HG02588 (cell line): ENCODE data around the gene RIC1.
A peak's percentile ranks its signal among the peaks of the same experiment; 100 is the strongest.
"Not testable (repeated sequence)": the region's sequence is repeated elsewhere in the genome, so short reads cannot be mapped to it uniquely, and the experiment has no call there.

ENCODE experiments used
- ATAC-seq: cut with Tn5 transposase; IDR thresholded peaks from one replicate; pipeline ENCODE4 v1.9.1; 2021; ENCODE audit warnings: mild to moderate bottlenecking, moderate library complexity; ENCODE audit not compliant: unreplicated experiment

The RIC1 gene

GRCh38 chr9:5662804-5663203, 33.9 kb downstream of the RIC1 start:
- ATAC-seq, result not testable (repeated sequence)

DNA sequence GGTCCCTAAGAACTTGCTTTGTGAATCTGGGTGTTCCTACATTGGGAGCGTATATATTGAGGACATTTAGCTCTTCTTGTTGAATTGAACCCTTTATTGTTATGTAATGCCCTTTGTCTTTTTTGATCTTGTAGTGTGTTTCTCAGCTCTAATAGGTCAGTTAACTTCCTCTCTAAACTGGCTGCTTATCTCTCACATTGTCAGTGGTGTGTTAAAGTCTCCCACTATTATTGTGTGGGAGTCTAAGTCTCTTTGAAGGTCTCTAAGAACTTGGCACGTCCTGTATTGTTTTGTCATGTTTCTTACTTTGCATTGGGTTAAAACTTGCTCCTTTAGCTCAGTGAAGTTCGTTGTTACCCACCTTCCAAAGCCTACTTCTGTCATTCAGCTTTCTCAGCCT, 36.2 kb downstream of the RIC1 start:
- no peak for ATAC-seq

DNA sequence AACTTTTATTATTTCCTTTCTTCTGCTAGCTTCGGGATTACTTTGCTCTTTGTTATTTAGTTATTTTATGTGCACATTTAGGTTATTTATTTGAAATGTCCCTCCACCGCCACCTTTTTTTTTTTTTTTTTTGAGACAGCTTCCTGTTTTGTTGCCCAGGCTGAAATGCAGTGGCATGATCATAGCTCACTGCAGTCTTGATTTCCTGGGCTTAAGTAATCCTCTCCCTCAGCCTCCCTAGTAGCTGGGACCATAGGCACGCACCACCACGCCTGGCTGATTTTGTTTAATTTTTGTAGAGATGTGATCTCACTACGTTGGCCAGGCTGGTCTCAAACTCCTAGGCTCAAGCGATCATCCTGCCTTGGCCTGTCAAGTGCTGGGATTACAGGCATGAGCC, 38.5 kb downstream of the RIC1 start:
- ATAC-seq, result no peak

DNA sequence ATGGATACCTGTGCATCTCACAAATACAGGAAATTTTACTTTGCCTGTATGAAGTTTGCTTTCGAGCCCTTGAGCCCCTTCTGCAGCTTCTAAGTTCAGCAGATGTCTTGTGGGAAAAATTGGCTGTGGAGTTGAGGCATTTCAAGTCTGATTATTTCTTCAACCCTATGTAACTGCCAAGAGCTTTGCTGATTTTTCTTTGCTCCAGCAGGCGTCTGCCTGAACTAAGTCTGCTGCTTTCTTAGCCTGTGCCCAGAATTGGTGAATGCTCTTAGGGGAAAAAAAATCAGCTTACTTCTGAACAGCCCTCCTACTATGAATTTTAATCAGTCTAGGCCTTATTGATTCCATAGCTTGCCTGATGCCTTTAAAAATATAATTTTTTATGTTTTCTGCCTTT, 41.2 kb downstream of the RIC1 start:
- no peak for ATAC-seq

GRCh38 chr9:5671711-5672353, 42.9 kb downstream of the RIC1 start:
- ATAC-seq, result no peak

DNA sequence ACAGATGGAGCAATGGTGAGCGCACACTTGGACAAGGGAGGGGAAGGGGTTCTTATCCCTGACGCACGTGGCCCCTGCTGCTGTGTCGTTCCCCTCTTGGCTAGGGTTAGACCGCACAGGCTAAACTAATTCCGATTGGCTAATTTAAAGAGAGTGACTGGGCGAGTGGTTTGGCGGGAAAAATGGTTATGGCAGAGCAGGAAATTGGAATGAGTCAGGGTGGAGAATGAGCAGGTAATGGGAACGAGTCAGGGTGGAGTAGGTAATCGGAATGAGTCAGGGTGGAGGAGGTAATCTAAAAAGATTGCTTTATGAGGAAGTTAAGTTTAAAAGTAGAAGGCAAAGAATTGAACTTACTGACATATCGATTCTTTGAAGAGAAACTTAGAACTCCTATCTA, 46.1 kb downstream of the RIC1 start:
- ATAC-seq, result not testable (repeated sequence)

DNA sequence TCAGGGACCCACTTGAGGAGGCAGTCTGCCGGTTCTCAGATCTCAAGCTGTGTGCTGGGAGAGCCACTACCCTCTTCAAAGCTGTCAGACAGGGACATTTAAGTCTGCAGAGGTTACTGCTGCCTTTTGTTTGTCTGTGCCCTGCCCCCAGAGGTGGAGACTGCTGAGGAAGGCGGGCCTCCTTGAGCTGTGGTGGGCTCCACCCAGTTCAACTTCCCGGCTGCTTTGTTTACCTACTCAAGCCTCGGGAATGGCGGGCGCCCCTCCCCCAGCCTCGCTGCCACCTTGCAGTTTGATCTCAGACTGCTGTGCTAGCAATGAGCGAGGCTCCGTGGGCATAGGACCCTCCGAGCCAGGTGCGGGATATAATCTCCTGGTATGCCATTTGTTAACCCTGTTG, 54.7 kb downstream of the RIC1 start:
- not testable (repeated sequence) for ATAC-seq

GRCh38 chr9:5684101-5684500, 55.2 kb downstream of the RIC1 start:
- ATAC-seq, result no peak

DNA sequence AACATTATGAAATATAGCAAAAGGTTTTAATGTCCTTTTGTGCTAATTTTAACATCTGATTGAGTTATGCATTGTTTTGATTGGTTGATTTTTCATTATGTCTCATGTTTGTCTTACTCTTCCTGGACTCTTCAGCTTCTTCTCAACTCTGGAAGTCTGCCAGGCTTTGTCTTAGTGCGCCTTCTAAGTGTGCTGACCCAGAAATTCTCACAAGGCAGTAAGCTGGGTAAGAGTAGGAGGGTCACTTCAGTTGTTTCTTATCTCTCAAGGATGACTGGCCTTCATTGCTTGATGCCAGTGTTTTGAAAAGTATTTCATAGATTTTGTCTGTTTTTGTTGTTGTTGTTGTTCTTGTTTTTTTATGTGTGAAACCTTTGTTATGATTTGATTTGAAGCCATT, 59.2 kb downstream of the RIC1 start:
- no peak for ATAC-seq

DNA sequence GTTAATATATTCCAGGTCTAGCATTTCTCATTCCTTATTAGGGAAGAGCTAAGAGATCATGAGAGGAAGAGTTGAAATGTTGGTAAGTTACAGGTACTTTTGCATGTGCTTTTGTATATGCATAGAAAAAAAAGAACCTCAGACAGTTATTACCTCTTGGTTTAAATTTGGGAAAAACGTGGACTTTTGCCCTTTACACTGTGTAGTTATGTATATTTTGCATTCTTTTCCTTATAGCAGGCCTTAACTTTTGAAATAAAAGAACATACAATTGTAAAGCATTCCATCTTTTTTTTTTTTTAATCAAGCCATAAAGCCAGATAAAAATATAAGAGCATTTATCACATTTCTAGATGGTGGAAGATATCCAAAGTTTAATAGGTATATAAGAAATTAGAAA, 61.4 kb downstream of the RIC1 start:
- ATAC-seq, result no peak

DNA sequence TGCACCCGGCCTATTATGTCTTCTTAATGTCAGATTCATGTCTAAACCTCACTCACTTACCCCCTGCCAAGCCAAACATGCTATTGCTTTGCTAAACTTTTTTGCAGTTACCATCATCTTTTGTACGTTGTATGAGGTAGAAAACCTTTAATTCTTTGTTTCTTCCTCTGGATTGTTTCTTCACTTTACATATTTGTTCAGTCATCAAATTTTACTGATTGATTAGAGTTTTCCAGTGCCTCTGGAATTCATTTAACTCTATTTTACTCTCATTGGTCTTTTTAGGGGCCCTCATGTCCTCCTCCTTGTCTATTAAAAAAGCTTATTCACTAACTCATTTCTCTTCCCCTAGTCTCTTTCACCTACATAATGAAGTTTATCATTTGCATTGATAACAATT, 67.0 kb downstream of the RIC1 start:
- no peak for ATAC-seq

GRCh38 chr9:5696884-5697283, 68.0 kb downstream of the RIC1 start:
- peak; percentile 75 for ATAC-seq

- ATAC-seq, result no peak
Measured at GRCh38 chr9:5698004-5698403, 69.1 kb downstream of the RIC1 start.

DNA sequence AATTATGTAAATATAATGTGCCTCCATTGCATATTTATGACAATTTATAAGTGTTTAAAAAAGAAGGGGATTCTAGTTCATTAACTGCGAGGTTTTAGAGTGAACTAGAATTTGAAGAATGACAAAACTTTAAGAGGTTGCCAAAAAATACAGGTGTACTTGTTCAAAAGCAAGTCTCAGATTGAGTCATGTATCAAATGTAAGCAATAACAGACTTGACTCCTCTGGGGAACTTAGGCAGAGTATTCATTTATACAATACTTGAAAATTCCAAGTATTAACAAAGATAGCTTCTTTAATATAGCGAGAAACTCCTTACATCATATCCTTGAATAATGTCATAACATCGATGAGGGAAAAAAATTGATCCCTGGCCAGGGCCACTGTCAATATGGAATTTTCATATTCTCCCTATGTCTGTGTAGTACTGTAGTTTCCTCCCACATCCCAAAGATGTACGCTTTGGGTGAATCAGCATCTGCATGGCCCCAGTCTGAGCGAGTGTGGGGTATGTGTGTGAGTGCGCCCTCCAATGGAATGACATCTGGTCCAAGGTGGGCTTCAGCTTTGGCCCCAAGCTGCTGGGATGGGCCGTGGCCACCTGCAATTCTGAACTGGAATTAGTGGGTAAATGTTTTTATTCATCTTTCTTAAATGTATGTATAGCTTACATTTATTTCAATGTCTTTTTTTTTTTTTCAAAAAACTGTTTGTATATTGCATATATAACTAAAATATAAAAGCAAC, 70.1 kb downstream of the RIC1 start:
- ATAC-seq, result no peak

DNA sequence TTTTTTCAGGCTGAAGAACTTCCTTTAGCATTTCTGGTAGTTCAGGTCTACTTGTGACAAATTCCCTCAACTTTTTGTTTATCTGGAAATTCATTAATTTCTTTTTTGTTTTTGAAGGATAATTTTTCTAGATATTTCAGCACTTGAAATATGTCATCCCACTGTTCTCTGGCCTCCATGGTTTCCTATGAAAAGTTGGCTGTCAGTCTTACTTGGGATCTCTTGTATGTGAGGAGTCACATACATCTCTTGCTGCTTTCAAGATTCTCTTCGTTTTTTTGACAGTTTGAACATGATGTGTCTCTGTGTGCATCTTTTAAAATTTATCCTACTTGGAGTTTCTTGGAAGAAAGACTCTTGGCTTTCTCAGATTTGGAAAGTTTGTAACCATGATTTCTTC, 79.5 kb downstream of the RIC1 start:
- ATAC-seq, result no peak

- ATAC-seq, result no peak
Measured at GRCh38 chr9:5712651-5713390, 83.9 kb downstream of the RIC1 start.

DNA sequence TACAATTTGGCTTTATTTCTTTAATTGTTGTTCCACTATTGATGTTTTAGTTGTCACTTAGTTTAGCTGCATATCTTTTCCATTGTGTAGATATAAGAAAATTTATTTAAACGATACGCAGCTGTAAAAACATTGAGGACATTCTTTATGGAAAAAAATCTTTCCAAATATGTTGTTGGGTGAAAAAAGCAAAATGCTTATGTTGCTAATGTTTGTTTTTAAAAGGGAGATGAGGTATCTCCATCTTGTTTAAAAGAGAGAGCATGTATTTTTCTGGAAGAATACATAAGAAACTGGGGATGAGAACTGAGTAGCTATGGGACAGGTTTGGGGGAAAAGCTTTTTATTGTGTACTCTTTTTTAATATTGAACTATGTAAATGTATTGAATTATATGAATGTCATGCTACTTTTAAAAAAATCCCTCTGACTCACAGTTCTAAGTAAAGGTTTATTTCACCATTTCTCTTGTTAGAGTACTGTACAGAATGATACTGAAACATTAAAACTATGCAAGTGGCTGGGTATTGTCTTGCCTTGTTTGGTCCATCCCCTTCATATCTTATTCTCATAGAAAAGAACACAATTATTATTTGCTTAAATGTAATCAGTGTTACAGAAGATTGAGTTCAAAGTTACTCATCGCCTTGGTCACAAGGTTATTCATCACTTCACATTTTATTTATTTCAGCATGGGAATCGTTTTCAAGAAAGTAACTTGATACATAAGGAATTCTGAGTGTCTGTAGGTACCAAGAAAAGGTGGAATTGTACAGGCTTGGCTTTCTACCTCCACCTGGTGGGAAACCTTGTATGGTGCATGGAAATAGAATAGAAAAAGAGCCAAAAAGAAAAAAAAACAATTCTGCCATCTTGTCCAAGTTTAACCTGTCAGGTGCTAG, 85.8 kb downstream of the RIC1 start:
- no peak for ATAC-seq

- ATAC-seq, result no peak
Measured at GRCh38 chr9:5715548-5716127, 86.7 kb downstream of the RIC1 start.

DNA sequence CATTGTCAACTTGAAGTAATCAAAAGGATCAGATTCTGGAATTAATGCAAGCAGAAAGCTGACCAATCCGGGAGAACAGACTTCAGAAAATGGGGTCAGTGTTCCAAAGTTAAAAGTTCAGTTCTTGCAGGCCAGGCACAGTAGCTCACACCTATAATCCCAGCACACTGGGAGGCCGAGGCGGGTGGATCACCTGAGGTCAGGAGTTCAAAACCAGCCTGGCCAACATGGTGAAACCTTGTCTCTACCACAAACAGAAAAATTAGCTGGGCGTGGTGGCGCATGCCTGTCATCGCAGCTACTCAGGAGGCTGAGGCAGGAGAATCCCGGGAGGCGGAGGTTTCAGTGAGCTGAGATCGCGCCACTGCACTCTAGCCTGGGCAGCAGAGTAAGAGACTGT, 88.5 kb downstream of the RIC1 start:
- ATAC-seq, result not testable (repeated sequence)

- no peak for ATAC-seq
Measured at GRCh38 chr9:5718296-5719032, 89.6 kb downstream of the RIC1 start.
